NCI-H774 (cell line): ENCODE results near the gene KIF25.
"Not testable (repeated sequence)": the region's sequence is repeated elsewhere in the genome, so short reads cannot be mapped to it uniquely, and the experiment has no call there.

ENCODE experiments used
- DNase-seq: peaks from one replicate; lab custom pipeline; 2025; lab: John Stamatoyannopoulos, UW

KIF25 gene

DNA sequence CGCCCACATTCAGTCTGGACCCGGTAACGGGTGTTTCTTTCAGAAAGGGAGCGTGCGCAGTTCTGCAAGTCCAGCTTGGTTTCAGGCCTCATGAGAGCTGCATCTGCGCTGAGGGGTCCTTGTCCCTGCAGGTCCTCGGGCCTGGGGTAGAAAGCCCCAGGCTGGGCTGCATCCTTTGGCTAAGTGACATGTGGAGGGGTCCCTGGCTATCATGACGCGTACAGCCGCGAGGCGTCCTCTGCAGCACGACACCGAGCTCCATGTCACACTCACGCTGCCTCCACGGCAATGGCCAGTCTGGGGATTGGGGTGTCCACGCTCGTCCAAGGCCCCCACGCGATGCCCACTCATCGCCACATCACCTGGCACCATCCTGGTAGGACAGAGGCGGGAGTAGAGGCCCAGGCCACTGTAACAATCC, 1.7 kb upstream of the KIF25 start:
- no peak for DNase-seq

DNA sequence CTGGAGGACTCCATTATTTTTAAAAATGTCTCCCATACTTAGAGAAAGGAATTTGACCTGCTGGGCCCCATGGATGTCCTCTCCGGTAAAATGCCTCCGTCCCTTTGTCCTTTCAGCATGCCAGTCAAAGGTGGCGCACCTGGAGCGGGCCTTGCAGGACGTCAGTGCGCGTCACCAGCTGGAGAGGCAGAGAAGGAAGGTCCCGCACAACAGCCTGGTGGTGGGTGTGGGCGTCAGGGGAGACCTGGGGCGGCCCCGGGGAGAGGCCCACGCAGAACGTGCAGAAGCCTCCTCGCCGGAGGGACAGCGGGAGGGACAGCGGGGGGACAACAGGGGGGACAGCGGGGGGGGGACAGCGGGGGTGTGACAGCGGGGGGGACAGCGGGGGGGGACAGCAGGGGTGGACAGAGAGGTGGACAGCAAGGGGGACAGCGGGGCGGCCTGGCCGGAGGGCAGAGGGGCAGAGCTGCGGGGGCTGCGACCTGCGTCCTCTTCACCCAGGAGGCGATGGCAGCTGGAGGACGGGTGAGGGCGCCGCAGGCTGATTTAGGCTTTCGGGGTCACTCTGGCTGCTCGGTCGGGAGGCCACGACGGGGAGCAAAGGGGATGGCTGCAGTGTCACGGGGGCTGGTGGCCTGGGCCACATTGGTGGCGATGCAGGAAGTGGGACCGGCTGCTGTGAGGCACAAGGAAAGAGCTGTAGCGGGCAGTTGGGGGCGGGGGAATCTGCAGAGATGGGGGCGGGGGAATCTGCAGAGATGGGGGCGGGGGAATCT, 859 bp upstream of the KIF25 start:
- DNase-seq = no peak

DNA sequence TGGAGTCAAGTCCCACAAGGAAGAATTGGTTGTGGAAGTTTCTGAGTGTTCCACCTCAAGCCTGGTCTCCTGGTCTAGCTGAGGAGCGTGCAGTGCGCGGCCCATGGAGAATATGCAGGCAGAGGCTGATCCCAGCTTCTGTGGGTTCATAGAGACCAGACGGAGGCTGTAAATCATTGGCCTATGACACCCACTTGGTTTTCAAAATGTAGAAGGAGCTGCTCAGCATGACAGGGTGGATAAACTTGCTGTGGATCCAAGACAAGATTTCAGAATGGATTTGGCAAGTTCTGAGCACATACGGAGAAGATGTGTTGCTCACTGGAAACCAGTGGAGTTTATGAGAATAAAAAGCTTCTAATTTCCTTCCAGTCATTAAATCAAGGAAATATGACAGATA, 744 bp downstream of the KIF25 start:
- DNase-seq = no peak

DNA sequence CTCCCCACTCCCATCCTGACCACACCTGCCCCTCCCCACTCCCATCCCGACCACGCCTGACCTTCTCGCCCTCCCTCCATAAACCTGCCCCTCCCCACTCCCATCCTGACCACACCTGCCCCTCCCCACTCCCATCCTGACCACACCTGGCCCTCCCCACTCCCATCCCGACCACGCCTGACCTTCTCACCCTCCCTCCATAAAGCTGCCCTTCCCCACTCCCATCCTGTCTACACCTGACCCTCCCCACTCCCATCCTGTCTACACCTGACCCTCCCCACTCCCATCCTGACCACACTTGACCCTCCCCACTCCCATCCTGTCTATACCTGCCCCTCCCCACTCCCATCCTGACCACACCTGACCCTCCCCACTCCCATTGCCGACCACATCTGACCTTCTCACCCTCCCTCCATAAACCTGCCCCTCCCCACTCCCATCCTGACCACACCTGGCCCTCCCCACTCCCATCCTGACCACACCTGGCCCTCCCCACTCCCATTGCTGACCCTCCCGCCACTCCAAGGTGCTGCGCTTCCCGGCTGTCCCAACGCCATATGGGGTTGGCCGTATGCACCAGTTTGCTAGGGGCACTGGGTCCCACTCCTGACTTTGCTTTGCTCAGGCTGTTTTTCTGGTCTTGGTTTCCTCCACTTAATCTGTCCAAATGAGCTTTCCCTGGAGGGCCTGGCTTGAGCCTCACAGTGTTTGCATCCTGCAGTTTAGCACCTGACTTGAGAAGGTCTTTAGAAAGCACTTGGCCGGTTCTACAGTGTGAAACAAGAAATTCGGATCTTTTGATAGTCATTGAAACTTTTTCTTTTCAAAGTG, 2.9 kb downstream of the KIF25 start:
- DNase-seq = no peak

DNA sequence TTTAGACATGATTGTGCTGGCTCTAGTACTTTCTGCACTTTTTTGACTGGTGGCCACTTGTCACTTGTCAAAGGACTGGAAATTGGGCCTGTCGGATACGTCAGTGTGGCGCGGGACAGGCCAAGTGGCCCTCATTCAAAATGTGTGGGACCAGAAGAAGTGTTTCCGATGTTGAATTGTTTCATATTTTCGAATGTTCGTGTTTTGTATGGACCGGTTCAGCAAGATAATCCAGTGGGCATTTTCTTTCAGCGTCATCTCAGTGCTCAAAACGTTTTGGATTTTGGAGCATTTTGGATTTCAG, 3.5 kb downstream of the KIF25 start:
- DNase-seq = no peak

DNA sequence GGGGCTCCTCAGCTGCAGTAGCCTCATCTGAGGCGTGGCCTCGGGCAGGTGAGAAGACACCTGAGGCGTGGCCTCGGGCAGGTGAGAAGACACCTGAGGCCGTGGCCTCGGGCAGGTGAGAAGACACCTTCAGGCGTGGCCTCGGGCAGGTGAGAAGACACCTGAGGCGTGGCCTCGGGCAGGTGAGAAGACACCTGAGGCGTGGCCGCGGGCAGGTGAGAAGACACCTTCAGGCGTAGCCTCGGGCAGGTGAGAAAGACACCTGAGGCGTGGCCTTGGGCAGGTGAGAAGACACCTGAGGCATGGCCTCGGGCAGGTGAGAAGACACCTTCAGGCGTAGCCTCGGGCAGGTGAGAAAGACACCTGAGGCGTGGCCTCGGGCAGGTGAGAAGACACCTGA, 4.0 kb downstream of the KIF25 start:
- not testable (repeated sequence) for DNase-seq

DNA sequence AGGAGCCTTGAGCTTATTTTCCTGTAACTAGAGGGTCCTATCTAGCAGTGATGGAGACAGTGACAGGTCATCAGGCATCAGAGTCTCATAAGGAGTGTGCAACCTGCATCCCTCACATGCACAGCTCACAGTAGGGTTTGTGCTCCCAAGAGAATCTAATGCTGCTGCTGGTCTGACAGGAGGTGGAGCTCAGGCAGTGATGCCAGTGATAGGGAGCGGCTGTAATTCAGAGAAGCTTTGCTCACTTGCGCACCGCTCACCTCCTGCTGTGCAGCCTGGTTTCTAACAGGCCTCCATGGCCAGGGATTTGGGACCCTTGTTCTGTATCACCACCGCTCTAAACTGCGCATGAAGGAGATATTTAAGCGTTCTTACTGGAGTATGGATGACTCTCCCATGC, 5.3 kb downstream of the KIF25 start:
- no peak for DNase-seq

DNA sequence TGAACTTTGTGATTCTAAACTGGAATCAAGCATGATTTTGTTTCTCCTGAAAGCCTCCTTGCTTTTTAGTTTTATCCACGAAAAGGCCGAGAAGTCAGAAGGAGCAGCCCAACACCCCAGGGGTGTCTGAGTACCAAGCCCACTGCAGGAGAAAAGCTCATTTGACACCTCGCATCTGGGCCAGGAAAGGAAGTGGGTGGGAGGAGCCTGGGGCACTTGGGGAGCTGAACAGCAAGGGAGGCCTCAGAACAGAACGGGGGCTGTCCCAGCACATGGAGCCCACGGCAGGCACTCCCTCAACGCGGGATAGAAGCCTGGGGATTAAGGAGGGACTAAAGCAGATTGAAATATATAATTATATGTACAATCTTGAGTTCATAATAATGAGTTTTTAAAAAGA, 6.6 kb downstream of the KIF25 start:
- no peak for DNase-seq

DNA sequence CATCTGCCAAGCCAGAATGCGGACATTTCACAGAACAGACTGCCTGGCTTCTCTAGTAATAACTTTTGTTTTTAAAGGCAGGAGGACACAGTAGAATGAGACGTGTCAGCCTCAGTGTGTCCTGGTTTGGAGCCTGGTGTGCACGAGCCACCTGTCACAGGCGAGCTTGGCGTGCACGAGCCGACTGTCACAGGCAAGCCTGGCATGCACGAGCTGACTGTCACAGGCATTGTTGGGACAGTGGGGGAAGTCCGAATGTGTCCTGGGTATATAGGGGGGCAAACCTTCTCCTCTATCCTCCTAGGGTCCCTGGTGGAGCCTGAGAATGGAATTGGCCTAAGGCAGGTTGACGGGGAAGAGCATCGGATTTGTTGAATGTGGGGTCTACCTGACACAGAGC, 7.5 kb downstream of the KIF25 start:
- no peak for DNase-seq

DNA sequence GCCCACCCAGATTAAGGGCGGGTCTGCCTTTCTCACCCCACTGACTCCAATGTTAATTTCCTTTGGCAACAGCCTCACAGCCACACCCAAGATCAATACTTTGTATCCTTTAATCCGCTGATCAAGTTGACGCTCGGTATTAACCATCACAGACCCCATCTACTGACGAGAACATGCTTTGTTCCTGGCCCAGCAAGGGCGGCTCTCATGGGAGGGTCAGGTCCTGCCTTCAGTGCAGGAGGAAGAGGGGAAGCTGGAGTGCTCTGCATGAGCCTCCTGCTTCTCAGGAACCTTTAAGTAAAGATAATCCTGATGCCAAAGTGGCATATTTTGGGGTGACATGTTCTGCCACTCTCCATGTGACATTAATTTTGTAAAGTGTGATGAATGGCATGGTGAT, 8.3 kb downstream of the KIF25 start:
- DNase-seq = no peak

DNA sequence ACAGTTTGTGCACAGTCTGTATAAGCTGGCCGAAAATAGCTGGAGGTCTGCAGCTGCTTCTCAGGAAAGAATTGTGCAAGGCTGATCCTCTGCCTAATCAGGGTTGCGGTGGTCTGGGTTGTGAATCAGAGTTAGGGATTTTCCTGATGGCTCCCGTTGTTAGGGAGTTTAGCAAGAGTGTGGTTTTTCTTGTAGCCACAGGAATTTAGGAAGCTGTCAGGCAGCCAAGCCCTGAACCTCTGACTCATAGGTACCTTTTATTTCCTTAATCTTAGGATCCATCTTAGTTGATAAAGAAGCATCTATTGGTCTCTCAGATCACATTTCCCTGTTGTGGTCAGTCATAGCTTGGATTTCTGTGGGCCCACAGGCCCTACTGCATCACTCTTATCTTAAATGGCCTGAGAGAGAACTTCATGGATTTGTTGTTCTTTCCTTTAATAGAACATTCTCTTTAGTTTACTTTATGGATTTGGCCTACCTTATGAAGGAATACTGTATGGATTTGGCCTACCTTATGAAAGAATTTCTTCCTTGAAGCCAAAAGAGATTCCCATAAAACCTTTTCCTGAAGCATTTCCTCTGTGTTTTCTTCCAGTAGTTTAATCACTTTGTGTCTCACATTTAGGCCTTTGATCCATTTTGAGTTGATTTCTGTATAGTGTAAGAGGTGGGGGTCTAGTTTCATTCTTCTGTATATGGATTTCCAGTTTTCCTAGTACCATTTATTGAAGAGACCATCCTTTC, 10.3 kb downstream of the KIF25 start:
- DNase-seq = no peak

DNA sequence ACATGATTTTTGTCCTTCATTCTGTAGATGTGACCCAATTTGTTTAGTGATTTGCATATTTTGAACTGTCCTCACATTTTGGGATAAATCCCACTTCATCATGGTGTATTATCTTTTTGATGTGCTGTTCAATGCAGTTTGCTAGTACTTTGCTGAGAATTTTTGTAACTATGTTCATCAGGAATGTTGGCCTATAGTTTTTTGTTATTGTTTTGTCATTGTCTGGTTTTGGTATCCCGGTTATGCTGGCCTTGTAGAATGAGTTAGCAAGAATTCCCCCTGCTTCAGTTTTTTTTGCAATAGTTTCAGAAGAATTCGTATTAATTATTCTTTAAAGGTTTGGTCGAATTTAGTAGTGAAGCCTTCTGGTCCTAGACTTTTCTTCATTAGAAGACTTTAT, 11.9 kb downstream of the KIF25 start:
- DNase-seq = no peak

DNA sequence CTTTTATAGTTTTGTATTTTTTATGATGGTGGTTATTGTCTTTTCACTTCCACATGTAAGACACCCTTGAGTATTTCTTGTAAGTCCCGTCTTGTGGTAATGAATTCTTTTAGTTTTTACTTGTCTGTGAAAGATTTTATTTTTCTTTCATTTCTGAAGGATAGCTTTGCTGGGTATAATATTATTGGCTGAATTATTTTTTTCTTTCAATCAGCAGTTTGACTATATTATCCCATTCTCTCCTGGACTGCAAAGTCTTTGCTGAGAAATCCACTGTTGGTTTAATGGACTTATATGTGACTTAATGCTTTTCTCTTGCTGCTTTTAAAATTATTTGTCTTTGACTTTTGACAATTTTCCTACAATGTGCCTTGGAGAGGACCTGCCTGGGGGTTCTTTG, 13.8 kb downstream of the KIF25 start:
- DNase-seq = no peak

DNA sequence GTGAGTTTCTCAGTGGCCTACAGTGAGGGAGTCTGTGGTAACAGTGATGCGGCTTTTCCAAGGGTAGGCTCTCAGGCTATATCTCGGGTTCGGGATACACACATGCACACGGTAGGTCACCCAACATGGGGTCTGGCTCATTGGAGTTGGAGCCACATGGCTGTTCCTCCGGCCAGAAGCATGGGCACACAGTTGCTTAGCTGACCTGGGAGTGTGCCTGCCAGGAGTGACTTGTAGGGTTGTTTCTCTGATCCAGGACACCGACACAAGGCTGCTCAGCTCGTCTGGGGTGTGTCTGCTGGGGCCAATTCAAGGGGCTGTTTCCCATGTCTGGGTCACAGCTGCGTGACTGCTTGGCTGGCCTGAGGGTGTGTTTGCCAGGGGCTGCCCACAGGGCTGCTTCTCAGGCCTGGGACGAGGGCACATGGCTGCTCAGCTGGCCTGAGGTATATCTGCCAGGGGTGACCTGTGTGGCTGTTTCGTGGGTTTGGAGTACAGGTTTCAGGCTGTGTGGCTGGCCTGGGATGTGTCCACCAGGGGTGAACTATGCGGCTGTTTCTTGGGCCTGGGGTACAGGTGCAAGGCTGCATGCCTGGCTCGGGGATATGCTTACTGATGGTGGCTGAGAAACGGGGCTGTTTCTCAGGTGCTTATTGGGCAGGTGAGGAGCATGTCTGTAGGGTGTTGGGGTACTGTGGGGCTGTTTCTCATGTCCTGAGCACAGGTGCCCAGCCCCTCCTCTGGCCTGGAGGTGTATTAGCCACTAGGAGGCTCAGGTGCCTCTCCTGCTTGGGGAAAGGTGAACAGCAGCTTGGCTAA, 15.2 kb downstream of the KIF25 start:
- no peak for DNase-seq

DNA sequence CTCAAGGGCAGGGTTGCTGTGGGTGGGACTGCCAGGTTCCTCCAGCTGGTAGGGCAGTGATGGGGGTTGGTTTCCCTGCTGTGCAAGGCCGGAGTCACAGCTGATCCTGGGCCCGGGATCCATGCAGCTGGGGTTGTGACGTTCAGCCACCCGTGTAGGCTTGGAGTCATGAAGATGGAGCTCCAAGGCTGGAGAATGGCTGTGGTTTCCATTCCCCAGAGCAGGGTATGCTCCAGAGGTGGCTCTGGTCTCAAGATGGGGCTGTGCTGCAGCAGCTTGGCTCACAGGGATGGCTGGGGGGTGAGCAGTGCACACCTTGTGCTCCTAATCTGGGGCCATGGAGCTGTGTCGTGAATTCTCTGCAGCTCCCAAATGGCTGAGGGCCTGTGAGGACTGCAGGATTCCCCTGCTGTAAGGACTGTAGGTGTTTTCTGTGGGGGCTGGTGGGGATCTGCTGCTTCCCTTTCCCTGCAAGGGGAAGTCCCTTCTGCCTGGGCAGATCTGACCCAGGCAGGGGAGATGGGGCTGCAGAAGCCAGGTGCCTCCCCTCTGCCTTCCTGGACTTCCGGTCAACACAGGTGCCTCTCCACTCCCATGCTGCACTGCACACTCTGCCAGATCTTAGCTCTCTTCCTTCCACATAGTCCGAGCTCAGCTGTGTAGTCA, 15.9 kb downstream of the KIF25 start:
- DNase-seq = no peak

DNA sequence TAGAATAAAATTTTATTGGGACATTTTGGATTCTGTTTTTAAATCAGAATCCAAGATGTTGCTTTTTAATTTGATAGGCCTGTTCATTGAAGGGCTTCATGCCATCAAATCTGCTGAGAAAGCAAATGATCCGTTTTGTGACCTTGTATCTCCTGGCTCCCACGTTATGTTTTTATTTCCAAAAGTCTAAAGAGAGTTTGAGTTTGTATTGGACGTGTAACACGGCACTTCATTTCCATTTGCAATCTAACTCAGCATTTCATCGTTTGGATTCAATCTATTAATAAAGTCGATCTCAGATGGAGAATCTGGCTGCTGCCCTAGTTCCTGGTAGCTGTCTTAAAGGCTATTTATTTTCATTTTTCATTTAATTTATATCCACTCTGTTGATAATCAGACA, 17.0 kb downstream of the KIF25 start:
- DNase-seq = no peak

DNA sequence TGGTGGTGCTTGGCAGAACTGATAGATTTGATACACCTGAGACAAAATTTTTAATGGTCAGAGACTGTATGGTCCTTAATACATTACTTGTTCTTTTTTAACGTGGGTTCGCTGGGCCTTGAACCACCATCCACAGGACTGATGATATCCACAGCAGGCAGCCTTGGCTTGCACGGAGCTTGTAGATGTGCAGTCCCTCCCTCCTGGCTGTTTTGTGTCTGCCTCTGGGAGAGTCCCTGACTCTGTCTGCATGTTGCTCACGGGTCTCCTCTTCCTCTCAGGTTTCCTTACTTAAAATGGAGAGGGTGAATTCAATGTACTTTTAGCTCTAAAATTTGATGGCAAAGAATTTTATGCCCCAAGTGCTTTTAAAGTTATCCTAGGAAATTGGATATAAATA, 17.5 kb downstream of the KIF25 start:
- DNase-seq = no peak

DNA sequence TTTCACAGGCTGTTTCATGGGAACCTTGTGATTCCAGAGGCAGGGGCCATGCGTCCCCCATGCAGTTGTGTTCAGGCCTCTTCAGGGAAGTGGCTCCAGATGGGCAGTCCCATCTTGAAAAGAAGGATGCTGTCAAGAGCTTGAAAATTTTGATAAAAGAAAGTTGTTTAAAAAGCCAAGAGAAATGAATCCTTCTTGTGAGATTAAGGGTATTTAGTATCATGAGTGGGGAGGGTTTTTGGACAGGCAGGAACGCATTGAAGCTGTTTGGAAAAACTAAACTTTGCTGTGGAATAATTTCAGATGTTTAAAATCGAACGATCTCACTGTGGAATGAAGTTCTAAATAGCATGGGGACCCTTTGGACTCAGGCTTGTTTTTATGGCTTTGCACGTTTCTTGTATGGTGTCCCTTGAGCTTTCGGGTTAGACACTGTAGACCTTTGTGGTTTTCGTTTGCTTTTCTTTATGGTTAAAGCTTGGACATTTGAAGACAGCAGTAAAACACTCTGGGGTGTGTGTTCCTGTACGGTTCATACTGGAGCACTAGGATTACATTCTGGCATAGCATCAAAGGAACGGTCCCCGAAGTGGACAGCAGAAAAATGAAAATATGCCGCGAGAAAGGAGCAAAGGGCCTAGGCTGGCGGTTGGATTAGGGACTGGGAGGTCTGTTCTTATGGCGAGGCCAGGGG, 18.2 kb downstream of the KIF25 start:
- no peak for DNase-seq

DNA sequence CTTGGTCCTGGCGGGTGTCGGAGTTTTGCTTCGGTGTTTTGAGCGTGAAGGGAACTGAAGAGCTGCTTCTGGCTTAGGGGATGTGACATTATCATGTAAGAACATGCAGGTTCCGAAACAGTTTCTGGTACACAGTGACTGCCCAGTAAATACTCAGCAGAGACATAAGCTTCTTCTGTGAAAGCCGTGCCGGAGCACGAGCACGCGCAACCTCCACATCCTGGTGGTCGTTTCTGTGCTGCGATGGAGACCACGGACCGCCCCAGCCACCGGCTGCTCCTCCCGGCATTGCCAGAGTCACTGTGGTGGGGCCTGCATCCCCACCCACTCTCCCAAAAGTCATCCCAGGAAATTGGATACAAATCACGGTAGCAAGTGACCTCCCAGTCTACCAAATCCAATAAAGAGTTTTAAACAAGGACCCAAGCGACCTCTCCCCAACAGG, 18.7 kb downstream of the KIF25 start:
- DNase-seq = no peak

DNA sequence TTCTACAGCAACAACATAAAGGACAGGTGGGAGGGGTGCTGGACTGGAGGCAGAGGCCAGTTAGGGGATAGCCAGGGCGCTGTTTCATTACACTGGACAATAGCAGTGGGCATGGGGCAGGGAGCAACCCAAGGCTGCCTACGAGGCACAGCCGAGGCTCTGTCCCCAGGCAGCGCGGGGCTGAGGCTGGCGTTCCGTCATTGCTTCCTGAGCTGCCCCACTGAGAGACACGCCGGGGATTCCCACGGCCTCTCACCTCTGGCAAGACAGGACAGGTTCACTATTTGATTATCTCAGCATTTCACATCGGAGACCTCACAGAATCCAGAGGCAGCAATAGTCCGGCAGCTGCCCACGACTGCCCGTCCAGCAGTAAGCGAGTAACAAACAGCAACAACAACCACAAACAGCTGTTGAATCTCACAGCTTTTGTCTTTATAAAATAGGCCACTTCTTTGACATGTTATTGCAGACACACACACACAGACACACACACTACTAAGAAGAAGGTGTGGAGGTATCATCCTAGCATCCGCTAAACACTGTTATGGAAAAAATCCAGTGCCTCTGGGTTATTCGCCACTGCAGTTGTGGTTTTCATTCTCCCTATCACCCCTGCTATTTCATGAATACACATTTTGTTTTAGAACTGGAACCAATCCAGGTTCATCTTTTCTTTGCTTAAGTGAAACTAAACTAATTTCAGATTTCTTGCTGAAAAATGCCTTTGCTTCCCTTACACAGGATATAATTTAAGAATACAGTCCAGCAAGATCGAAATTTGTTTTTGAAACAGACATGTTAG, 19.5 kb downstream of the KIF25 start:
- DNase-seq = no peak
